ENCODE data around the gene RNPEPL1.

Gene RNPEPL1

GRCh38 chr2:240604939-240605716, 36.8 kb downstream of the RNPEPL1 start:
- peak in 1 of 5 donors; percentile 5 for DNase-seq

DNA sequence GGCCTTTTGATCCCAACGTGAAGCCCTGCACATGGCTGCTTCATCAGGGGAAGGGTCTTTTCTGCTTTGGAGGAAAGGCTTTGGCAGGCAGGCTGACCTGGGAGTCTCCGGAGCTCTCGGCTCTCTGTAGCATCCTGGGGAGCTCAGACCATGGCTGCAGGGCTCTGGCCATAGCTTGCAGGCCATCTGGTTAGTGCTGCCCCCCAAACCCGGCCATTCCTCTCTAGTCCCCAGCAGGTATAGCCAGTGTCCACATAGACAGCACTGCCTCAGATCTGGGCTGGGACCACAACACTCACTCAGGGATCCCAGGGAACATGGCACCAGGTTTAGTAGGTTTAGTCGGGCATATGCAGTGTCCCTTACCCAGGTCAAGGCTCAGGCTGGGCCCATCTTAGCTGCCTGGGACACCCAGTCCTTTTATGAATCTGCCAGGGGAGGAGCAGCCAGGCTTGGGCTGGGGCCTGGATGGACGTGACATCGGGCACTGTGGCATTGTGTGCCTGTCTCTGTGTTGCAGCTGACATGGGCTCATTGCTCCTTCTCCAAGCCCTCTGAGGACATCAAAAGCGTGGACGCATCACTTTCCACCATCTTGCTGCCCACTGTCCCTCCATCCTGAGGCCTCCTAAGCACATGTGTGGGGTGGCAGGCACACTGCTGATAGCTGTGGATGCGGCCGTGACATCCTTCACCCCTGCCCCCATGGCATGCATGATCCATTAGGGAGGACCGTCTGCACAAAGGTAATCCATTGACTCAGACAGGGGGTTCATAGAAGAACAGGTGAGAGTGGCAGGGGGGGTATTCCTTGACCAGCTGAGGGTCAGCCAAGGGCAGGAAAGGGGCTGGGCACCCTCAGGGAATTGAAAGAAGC, 37.8 kb downstream of the RNPEPL1 start:
- peak in 1 of 5 donors; percentile 5 for DNase-seq

GRCh38 chr2:240611601-240612210, 43.4 kb downstream of the RNPEPL1 start:
- DNase-seq, result peak in 1 of 5 donors; percentile 65

DNA sequence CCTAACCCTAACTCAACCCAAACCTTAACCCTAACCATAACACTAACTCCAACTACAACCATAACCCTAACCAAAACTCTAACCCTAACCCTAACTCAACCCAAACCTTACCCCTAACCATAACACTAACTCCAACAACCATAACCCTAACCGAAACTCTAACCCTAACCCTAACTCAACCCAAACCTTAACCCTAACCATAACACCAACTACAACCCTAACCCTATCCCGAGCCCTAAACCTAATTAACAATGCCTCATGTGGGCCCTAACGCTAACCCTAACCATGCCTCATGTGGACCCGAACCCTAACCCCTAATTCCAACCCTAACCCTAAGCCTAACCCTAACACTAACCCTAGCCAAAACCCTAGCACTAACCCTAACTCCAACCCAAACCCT, 45.5 kb downstream of the RNPEPL1 start:
- DNase-seq, result no peak

- DNase-seq, result no peak
Observed at GRCh38 chr2:240614391-240614790, 46.1 kb downstream of the RNPEPL1 start.

GRCh38 chr2:240615396-240615795, 47.1 kb downstream of the RNPEPL1 start:
- DNase-seq, result no peak

GRCh38 chr2:240615820-240616547, 47.7 kb downstream of the RNPEPL1 start:
- peak in 1 of 5 donors; percentile 3 for DNase-seq

DNA sequence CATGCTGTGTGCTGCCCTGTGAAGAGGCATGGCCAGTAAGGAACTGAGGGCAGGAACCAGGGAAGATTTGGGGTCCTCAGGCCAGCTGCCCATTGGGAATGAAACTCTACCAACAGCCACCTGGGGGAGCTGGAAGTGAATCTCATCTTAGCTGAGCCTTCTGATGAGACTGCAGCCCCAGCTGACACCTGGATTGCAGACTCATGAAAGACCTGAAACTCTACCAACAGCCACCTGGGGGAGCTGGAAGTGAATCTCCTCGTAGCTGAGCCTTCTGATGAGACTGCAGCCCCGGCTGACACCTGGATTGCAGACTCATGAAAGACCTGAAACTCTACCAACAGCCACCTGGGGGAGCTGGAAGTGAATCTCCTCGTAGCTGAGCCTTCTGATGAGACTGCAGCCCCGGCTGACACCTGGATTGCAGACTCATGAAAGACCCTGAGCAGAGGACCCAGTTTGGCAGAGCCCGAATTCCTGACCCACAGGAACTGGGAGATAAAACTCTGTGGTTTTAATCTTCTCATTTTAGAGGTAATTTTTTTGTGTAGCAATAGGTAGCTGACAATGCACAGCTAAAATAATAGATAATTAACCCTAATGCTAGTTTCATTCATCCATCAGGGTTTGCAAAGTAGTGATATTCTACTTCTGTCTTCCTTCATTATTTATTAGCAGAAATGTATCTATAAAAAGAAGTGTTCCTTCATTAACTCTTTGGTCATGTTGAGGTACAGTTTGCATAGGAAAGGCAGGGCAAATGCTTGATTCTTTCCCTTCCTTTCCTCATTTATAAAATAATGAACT, 48.8 kb downstream of the RNPEPL1 start:
- DNase-seq, result peak in 1 of 5 donors; percentile 30

DNA sequence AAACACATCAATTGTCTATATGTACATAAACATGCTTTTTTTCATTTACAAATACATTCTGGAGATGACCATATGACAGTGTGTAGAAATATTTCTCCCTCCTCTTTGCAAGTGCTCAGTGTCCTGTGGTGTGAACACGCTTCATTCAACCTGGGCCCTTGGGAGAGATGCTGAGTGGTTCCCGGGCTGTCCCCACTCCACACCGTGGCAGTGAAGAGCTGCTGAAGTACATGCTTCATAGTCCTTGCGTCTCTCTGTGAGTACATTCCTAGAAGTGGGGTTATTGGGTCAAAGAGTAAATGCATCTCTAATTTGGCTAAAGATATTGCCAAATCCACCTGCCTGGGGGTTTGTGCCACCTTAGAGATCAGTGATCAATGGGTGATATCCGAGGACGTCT, 50.5 kb downstream of the RNPEPL1 start:
- no peak for DNase-seq

- peak in 2 of 5 donors; percentile 4 to 12 for DNase-seq
Observed at GRCh38 chr2:240619506-240620148, 51.3 kb downstream of the RNPEPL1 start.

GRCh38 chr2:240620149-240620731, 52.0 kb downstream of the RNPEPL1 start:
- DNase-seq, result peak in 2 of 5 donors; percentile 4 to 8

DNA sequence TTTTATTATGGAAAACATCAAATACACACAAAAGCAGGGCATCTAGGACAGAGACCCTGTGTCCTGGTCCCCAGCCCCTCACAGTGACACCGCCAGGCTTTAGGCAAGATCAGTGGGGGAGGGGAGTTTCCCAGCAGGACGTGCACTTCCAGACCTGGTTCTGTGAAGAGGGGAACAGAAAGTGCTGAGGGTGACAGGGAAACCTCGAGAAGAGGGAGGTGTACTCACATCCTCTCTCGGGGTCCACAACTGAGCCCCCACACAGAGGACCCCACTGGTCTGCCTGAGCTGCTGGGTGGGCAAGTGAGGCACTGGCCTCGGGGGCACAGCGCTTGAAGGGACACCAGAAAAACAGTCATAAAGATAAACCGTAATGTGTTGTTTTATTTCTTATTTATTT, 52.6 kb downstream of the RNPEPL1 start:
- peak in 2 of 5 donors; percentile 3 to 5 for DNase-seq

DNA sequence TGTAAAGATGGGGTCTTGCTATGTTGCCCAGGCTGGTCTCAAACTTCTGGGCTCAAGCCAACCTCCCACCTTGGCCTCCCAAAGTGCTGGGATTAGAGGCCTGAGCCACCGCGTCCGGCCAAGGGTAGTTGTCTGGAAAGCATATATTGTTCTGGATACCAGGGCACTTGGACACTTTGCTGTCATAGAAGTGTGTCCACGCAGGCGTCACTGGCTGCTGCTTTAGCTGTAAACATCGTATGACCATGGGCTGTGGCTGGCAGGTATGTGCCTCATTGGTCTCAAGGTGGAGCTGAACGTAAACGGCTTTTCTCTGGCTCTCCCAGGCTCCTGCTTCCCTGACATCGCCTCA, 53.8 kb downstream of the RNPEPL1 start:
- peak in 2 of 5 donors; percentile 5 to 8 for DNase-seq

GRCh38 chr2:240622531-240623235, 54.4 kb downstream of the RNPEPL1 start:
- peak in 4 of 5 donors; percentile 8 to 79 (median 42) for DNase-seq

DNA sequence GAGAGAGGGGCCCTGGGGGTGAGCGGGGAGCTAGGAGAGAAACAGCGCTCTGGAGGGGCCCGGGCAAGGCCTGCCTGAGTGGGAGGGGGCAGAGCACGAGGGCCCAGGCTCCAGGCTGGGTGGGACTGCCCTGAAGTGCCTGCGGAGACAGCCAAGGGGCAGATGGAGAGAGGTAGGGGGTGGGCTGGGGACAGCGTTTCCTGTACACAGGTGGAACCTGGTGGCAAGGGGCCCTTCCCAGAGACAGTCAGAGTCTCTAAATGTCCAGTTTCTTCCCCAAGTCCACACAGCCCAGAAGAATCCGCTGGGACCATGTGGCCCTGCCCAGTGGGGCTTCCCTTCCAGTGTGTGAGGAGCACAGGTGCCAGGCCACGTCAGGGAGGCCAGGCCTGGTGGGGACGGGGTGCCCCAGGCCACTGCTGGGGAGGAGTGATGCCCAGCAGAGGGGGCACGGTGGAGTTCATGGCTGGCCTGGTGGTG, 55.3 kb downstream of the RNPEPL1 start:
- DNase-seq, result peak in 2 of 5 donors; percentile 4 to 15

DNA sequence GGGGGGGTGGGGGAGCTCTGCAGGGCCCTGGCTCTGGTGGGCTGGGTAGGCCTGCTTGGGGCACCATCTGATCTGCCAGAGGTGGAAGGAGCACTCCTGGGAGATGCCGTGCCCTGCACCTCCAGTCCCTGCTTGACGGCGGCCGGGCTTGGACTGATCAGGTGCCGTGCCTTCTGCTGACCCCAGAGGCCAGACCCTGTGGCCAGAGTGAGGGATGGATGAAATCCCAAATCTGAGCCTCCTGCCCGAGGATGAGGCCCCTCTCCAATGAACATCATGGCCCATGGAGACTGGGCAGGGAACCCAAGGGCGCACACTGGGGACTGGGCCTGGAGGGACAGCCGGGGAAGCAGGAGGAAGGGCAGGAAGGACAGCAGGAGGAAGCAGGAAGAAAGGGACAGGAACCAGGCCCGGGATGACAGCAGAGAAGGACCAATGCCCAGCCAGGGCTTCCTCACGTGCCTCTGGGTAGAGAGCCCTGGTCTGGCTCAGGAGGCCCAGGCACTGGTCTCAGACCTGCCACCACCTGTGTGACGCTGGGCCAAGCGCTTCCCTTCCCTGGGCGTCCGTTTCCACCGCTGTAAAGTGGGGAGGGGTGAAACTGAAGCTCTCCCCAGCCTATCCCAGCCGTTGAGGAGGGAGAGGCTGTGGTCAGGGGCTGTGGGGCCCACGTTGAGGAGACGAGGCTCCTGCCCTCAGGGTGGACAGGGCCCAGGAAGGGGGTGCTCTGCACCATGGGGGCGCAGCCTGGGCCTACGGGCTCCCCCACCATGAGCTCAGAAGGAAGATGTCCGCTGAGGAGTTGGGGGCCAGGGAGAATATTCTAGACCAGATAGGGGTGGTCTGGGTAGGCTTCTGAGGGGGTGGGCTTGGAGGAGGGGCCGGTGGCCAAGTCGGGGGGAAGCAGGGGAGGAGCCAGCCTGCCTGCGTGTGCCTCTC, 56.0 kb downstream of the RNPEPL1 start:
- peak in 1 of 5 donors; percentile 13 for DNase-seq

GRCh38 chr2:240624950-240625621, 56.8 kb downstream of the RNPEPL1 start, which contains the start of gene GPR35:
Gene GPR35, plus strand, starts transcription at chr2:240625480. Its CDS starts 4,473 bp downstream, at chr2:240629953.
- DNase-seq, result peak; percentile 62 to 89 (median 82)

Measured in T-helper 1 cell (primary cell).